Muscle of leg (tissue), 9 donors: ENCODE results near the gene CNOT4. TPM values are rescaled to one million over a fixed set of nuclear protein-coding genes. Genes with fewer than 3 reads are reported as not detected.

Source experiments
- polyA plus RNA-seq, 8 donors: library from polyadenylated mRNA; unstranded; fragments of 120-200 nt; gene quantifications; one replicate each; pipeline versions ENCODE4 v1.2.1 to v1.2.3, GENCODE V29; 2013; ENCODE audit warnings: inconsistent platforms in 1 of 8, low replicate concordance in 1 of 8; ENCODE audit not compliant: insufficient read length in 8 of 8, insufficient read depth in 1 of 8
- total RNA-seq: library from RNA; stranded (reverse); fragments of 120-200 nt; gene quantifications from one replicate; pipeline ENCODE4 v1.2.4, GENCODE V29; 2013

The CNOT4 gene
- total and polyA plus RNA-seq, 9 donors = 12.1 to 23.3 (median 20.9) TPM

Other genes starting within 250 kb of the CNOT4 start
- gene NUP205, start 47.8 kb upstream of the CNOT4 start, total RNA-seq = 37.2 TPM
- 10 to 100 TPM; 29.6 to 40.5 (median 33.7) TPM for gene NUP205, start 47.8 kb upstream of the CNOT4 start, polyA plus RNA-seq
- 16.9 TPM for gene STMP1, start 152.4 kb upstream of the CNOT4 start, total RNA-seq
- gene STMP1, start 152.4 kb upstream of the CNOT4 start, polyA plus RNA-seq = 10 to 100 TPM; 38.6 to 52.3 (median 50.2) TPM
- gene SLC13A4, start 218.1 kb upstream of the CNOT4 start, total RNA-seq = 0.09 TPM
- 1 to 10 TPM in 5 of 8 donors, under 1 TPM in 3; 0.29 to 4.2 (median 1.9) TPM for gene SLC13A4, start 218.1 kb upstream of the CNOT4 start, polyA plus RNA-seq
- 0.62 TPM for gene FAM180A, start 238.7 kb upstream of the CNOT4 start, total RNA-seq
- gene FAM180A, start 238.7 kb upstream of the CNOT4 start, polyA plus RNA-seq = under 1 TPM in 7 of 8 donors, not detected in 1; 0.17 to 0.96 (median 0.33) TPM